PC-3 (cell line): ENCODE measurements around the gene C15orf62. TPM values are rescaled to one million over a fixed set of nuclear protein-coding genes. Genes with fewer than 3 reads are reported as not detected.

Experiments
- ATAC-seq: fragments of 200-7000 bp; cut with Tn5 transposase; 2 replicates; pipeline ENCODE4 v1.9.1; 2020; ENCODE audit warnings: mild to moderate bottlenecking, moderate library complexity
- BruUV-seq: library from RNA; stranded (reverse); fragments of 400-500 nt; replicated peaks from 2 replicates; lab custom pipeline; 2021; lab: Mats Ljungman, UMichigan
- CTCF ChIA-PET: fragments of 300-600 bp; sonication (Branson Sonifier 250); formaldehyde crosslinking; loops from one replicate; lab custom pipeline; 2022; ENCODE audit warnings: antibody characterized with exemption; lab: Charles Lee
- POLR2A ChIA-PET: fragments of 300-600 bp; sonication (Branson Sonifier 250); formaldehyde crosslinking; loops from one replicate; lab custom pipeline; 2022; ENCODE audit warnings: antibody characterized with exemption; ENCODE audit not compliant: unreplicated experiment; lab: Charles Lee
- DNase-seq: peaks from one replicate; pipeline ENCODE4 v3.0.0-alpha.2; 2015
- H2AFZ ChIP-seq: fragments of 300-600 bp; sonication (generic); 2 replicates; pipeline ENCODE4 v1.6.0; 2016; ENCODE audit warnings: antibody characterized with exemption, low read length
- H3F3A ChIP-seq: fragments of 300-600 bp; sonication (generic); one replicate; pipeline ENCODE4 v1.6.0; 2017; ENCODE audit warnings: antibody characterized with exemption, low read length, control low read depth, mild to moderate bottlenecking; ENCODE audit not compliant: unreplicated experiment
- H3K27ac ChIP-seq: fragments of 300-600 bp; sonication (generic); 2 replicates; pipeline ENCODE4 v1.5.1; 2016; ENCODE audit warnings: mild to moderate bottlenecking, low read length
- H3K27me3 ChIP-seq: fragments of 300-600 bp; sonication (generic); 2 replicates; pipeline ENCODE4 v1.6.1; 2016; ENCODE audit warnings: low read length, mixed read lengths
- H3K36me3 ChIP-seq: fragments of 300-600 bp; sonication (generic); 2 replicates; pipeline ENCODE4 v1.6.1; 2016; ENCODE audit warnings: low read depth, mixed run types, low read length, mixed read lengths
- H3K4me1 ChIP-seq: fragments of 300-600 bp; sonication (generic); 2 replicates; pipeline ENCODE4 v1.5.1; 2016; ENCODE audit warnings: low read length; ENCODE audit not compliant: insufficient read depth
- H3K4me2 ChIP-seq: fragments of 300-600 bp; sonication (generic); 2 replicates; pipeline ENCODE4 v1.6.0; 2016; ENCODE audit warnings: low read length
- H3K4me3 ChIP-seq: fragments of 300-600 bp; sonication (generic); 2 replicates; pipeline ENCODE4 v1.5.1; 2016; ENCODE audit warnings: mild to moderate bottlenecking, low read length, mixed read lengths
- H3K79me2 ChIP-seq: fragments of 300-600 bp; sonication (generic); 2 replicates; pipeline ENCODE4 v1.6.1; 2017; ENCODE audit warnings: low read length, mixed read lengths
- H3K9ac ChIP-seq: fragments of 300-600 bp; sonication (generic); 2 replicates; pipeline ENCODE4 v1.6.0; 2016; ENCODE audit warnings: mild to moderate bottlenecking, low read length
- H3K9me2 ChIP-seq: fragments of 300-600 bp; sonication (generic); replicated peaks from 2 replicates; pipeline ENCODE4 v1.6.1; 2016; ENCODE audit warnings: mixed run types, low read length, mixed read lengths
- H3K9me3 ChIP-seq: fragments of 300-600 bp; sonication (generic); 2 replicates; pipeline ENCODE4 v1.6.1; 2016; ENCODE audit warnings: low read length, mixed read lengths
- H4K20me1 ChIP-seq: fragments of 300-600 bp; sonication (generic); 2 replicates; pipeline ENCODE4 v1.6.1; 2016; ENCODE audit warnings: low read length, mixed read lengths
- CTCF ChIP-seq: fragments of 300-600 bp; sonication (generic); conservative IDR thresholded peaks from 2 replicates; pipeline ENCODE4 v1.5.1; 2017; ENCODE audit warnings: antibody characterized with exemption, low read depth, mild to moderate bottlenecking, low read length
- EZH2 ChIP-seq: fragments of 300-600 bp; sonication (generic); IDR thresholded peaks from one replicate; pipeline ENCODE4 v1.6.1; 2017; ENCODE audit warnings: antibody characterized with exemption, mild to moderate bottlenecking, low read length; ENCODE audit not compliant: unreplicated experiment
- EZH2phosphoT487 ChIP-seq: fragments of 300-600 bp; sonication (generic); IDR thresholded peaks from 2 replicates; pipeline ENCODE4 v1.6.1; 2018; ENCODE audit warnings: mild to moderate bottlenecking, antibody characterized with exemption, low read length, borderline replicate concordance
- intact Hi-C: fragments of 100-400 bp; cut with micrococcal nuclease; formaldehyde crosslinking; loops from 2 replicates; pipeline ENCODE4 v1.9.0; 2023
- total RNA-seq: library from RNA; depleted of rRNA; stranded (reverse); fragments of >200 nt; gene quantifications from 2 replicates; pipeline ENCODE4 v1.2.3, GENCODE V29; 2014

C15orf62 gene
- total RNA-seq, 1 experiment from 2014 or later = 1.5 TPM

GRCh38 chr15:40768521-40769273 is 1.1 kb upstream of the C15orf62 start:
- ChIA-PET CTCF (interaction anchor here (1.4 kb wide), 1 partner anchor 21 kb away, joined by 9 read pairs; no protein-coding TSS in a partner anchor), POLR2A (interaction anchor here (0.6 to 0.7 kb wide), 2 partner anchors 62 to 125 kb away, joined by 3 to 4 read pairs; no protein-coding TSS in a partner anchor)
- H3K79me2 ChIP-seq = no peaks in the 10 kb centered on the region
- H4K20me1 ChIP-seq = no peaks in the 10 kb centered on the region
- H3K27me3 ChIP-seq = no peaks in the 10 kb centered on the region
- intact Hi-C loops = no loop called here
- no peaks in the 10 kb centered on the region for H3K9me3 ChIP-seq
- no peak overlapping the region; the same call in 1 of the 2 replicates for H3K4me3 ChIP-seq
- ATAC-seq (no peak), DNase-seq (no peak)
- H3F3A ChIP-seq = no peaks in the 10 kb centered on the region
- peak overlapping the region; percentile 53; the same call in 1 of the 2 replicates for H2AFZ ChIP-seq
- TF ChIP-seq EZH2 = no peak
- no peak for TF ChIP-seq CTCF
- H3K27ac ChIP-seq = peak overlapping the region; percentile 77
- H3K36me3 ChIP-seq = no peaks in the 10 kb centered on the region; the same call in 1 of the 2 replicates
- H3K4me2 ChIP-seq = peak overlapping the region; percentile 73
- BruUV-seq = no TSS peak
- H3K9me2 ChIP-seq = no peaks in the 10 kb centered on the region
- H3K9ac ChIP-seq = peak overlapping the region; percentile 34; the same call in 1 of the 2 replicates
- H3K4me1 ChIP-seq = peaks cover 49% of the 10 kb centered on the region

DNA sequence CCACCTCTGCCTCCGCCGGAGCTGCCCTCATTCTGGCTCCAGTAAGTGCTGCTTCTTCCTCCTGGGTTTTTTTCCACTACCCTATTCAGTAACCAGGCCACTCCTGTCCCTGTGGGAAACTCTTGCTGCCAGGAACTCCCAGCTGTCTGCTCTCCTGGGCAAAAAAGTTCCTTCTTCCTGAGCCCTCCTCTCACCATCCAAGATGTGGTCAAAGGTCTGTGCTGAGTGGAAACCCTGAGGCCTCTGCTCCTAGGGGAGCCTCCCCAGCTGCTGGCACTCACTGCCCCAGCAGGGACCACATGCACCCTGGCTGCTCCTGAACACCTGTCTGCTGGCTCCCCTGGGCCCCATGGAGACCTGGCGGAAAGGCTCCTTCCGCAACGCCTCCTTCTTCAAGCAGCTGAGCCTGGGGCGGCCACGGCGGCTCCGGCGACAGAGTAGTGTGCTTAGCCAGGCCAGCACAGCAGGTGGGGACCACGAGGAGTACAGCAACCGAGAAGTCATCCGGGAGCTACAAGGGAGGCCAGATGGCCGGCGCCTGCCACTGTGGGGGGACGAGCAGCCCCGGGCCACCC is 454 bp downstream of the C15orf62 start:
- H3K4me2 ChIP-seq = peak overlapping the region; percentile 73
- intact Hi-C loops = no loop called here
- H3K36me3 ChIP-seq = peaks cover 9% of the 10 kb centered on the region; the same call in 1 of the 2 replicates

More for the DNA sequence above, 454 bp downstream of the C15orf62 start:
- H2AFZ ChIP-seq = peak overlapping the region; percentile 53; the same call in 1 of the 2 replicates
- H3K4me1 ChIP-seq = peaks cover 39% of the 10 kb centered on the region
- H3F3A ChIP-seq = no peaks in the 10 kb centered on the region
- no peaks in the 10 kb centered on the region for H3K9me2 ChIP-seq
- ATAC-seq (no peak; the same call in none of the 2 replicates), DNase-seq (no peak)
- no peaks in the 10 kb centered on the region for H3K27me3 ChIP-seq
- peak overlapping the region; percentile 18 for H3K9ac ChIP-seq
- no peaks in the 10 kb centered on the region for H4K20me1 ChIP-seq
- TSS peak; percentile 27 for BruUV-seq
- H3K9me3 ChIP-seq = no peaks in the 10 kb centered on the region
- ChIA-PET POLR2A (no interaction called here), CTCF (interaction anchor here (0.6 to 1.4 kb wide), 2 partner anchors 20 to 23 kb away, joined by 3 to 9 read pairs; no protein-coding TSS in a partner anchor)
- peak overlapping the region; percentile 77 for H3K27ac ChIP-seq
- peak overlapping the region; percentile 33; the same call in 1 of the 2 replicates for H3K4me3 ChIP-seq
- no peak for TF ChIP-seq EZH2
- no peak for TF ChIP-seq CTCF
- no peak for TF ChIP-seq EZH2phosphoT487
- H3K79me2 ChIP-seq = no peaks in the 10 kb centered on the region
